ENCODE data around the gene SETD2.

DNA sequence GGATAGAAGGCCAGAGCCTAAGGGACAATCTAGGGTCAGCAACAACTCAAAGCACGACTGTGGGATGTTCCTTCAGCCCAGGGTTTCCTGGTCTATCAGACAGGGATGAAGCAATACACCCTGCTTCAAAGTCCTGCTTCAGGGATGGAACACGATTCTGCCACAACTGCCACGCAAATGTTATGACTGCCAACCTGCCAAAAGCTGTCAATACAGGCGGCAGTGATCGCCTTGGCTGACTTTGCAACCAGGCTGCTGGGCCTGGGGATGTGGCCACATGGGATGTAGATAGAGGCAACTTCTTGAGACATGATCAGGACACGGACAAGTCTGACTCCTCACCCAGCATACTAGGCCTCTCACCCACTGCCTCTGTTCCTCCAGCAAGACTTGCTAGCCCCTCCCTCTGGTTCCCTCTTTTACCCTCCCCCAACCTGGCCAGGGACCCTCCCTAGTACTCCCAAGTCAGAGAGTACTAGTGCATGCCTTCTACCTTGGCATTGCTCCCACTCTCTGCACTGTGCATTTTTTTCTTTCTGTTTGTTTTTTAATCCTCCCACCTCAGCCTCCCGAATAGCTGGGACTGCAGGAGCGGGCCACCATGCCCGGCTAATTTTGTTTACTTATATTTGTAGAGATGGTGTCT is 195.0 kb downstream of the SETD2 start:
- TF ChIP-seq, protein P1, sequence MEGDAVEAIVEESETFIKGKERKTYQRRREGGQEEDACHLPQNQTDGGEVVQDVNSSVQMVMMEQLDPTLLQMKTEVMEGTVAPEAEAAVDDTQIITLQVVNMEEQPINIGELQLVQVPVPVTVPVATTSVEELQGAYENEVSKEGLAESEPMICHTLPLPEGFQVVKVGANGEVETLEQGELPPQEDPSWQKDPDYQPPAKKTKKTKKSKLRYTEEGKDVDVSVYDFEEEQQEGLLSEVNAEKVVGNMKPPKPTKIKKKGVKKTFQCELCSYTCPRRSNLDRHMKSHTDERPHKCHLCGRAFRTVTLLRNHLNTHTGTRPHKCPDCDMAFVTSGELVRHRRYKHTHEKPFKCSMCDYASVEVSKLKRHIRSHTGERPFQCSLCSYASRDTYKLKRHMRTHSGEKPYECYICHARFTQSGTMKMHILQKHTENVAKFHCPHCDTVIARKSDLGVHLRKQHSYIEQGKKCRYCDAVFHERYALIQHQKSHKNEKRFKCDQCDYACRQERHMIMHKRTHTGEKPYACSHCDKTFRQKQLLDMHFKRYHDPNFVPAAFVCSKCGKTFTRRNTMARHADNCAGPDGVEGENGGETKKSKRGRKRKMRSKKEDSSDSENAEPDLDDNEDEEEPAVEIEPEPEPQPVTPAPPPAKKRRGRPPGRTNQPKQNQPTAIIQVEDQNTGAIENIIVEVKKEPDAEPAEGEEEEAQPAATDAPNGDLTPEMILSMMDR (conservative IDR thresholded peaks at IDR 0.05; ENCODE audit: low read depth, low read length) = no peak
- TF ChIP-seq EZH2phosphoT487 (IDR thresholded peaks at IDR 0.05; ENCODE audit: borderline replicate concordance, low read length) = no peak
